ENCODE data around the gene MAP1LC3B2. TPM values are rescaled to one million over a fixed set of nuclear protein-coding genes. Genes with fewer than 3 reads are reported as not detected.
"Not testable (repeated sequence)": the region's sequence is repeated elsewhere in the genome, so short reads cannot be mapped to it uniquely, and the experiment has no call there.

The MAP1LC3B2 gene
- total and polyA plus RNA-seq, 2 donors from 2014 or later: 2.1 to 4.5 TPM

DNA sequence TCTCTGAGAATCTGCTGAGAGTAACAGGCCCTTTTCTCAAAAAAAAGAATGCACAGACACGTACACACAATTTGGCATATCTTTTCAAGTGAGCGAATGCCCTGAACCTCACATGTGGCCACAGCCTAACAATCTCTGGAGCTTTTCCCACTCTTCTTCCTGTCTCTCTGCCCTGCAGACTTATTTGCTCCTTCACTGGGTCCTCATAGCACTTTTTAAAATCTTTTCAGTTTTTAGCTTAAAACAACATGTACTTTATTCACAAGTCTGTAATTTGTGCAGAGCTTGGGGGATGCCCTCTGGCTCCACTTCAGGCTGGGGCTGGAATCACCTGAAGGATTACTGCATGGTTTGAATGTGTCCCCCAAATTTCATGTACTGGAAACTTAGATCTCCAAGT lies 9.0 kb downstream of the MAP1LC3B2 start:
- FAIRE-seq (no peak), DNase-seq (no peak)
- Histone ChIP-seq H3K9me3 (ENCODE audit: control insufficient read depth in 2 of 3, insufficient read depth in 1 of 3, low read length in 3 of 3) (no peaks in the 10 kb centered on the region), H3K4me1 (ENCODE audit: control insufficient read depth in 2 of 3, insufficient read depth in 2 of 3, low read depth in 1 of 3, low read length in 3 of 3) (no peaks in the 10 kb centered on the region), H3K36me3 (ENCODE audit: control insufficient read depth in 2 of 3, insufficient read depth in 3 of 3, low read length in 3 of 3) (no peaks in the 10 kb centered on the region), H3K27ac (ENCODE audit: low read depth in 2 of 2, low read length in 2 of 2) (no peak overlapping the region), H3K27me3 (ENCODE audit: control insufficient read depth, insufficient read depth, low read length) (no peaks in the 10 kb centered on the region), H3K4me3 (ENCODE audit: low read length in 3 of 3) (no peak overlapping the region), H3K9ac (ENCODE audit: low read length in 3 of 3) (no peak overlapping the region)
- intact Hi-C loops (cut with DNase I): no loop called here
- TF ChIP-seq, protein P1, sequence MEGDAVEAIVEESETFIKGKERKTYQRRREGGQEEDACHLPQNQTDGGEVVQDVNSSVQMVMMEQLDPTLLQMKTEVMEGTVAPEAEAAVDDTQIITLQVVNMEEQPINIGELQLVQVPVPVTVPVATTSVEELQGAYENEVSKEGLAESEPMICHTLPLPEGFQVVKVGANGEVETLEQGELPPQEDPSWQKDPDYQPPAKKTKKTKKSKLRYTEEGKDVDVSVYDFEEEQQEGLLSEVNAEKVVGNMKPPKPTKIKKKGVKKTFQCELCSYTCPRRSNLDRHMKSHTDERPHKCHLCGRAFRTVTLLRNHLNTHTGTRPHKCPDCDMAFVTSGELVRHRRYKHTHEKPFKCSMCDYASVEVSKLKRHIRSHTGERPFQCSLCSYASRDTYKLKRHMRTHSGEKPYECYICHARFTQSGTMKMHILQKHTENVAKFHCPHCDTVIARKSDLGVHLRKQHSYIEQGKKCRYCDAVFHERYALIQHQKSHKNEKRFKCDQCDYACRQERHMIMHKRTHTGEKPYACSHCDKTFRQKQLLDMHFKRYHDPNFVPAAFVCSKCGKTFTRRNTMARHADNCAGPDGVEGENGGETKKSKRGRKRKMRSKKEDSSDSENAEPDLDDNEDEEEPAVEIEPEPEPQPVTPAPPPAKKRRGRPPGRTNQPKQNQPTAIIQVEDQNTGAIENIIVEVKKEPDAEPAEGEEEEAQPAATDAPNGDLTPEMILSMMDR (IDR thresholded peaks at IDR 0.05; ENCODE audit: borderline replicate concordance, extremely low read depth, insufficient read depth): no peak

DNA sequence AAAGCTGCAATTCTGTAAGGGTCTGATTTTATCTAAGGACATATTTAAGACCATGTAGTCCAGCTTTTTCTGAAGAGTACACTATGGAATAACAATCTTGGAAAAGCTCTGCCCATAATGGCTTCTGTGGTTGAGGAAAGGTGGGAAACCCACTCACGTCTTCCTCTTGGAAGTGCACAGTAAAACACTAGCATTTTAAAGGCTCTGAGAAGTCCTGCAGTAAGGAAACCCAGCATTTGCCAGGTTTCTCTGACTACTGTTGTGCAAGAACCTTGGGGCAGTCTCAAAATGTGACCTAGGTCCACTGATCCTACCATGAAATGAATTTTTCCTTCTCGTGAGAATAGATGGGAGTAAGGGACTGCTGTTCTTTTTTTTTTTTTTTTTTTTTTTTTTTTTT lies 11.9 kb downstream of the MAP1LC3B2 start:
- TF ChIP-seq, protein P1 (IDR thresholded peaks at IDR 0.05; ENCODE audit: borderline replicate concordance, extremely low read depth, insufficient read depth): no peak
- Histone ChIP-seq H3K27me3 (ENCODE audit: control insufficient read depth, insufficient read depth, low read length) (no peaks in the 10 kb centered on the region), H3K4me1 (ENCODE audit: control insufficient read depth in 2 of 3, insufficient read depth in 2 of 3, low read depth in 1 of 3, low read length in 3 of 3) (no peaks in the 10 kb centered on the region), H3K27ac (ENCODE audit: low read depth in 2 of 2, low read length in 2 of 2) (no peak overlapping the region), H3K4me3 (ENCODE audit: low read length in 3 of 3) (no peak overlapping the region), H3K9me3 (ENCODE audit: control insufficient read depth in 2 of 3, insufficient read depth in 1 of 3, low read length in 3 of 3) (no peaks in the 10 kb centered on the region), H3K36me3 (ENCODE audit: control insufficient read depth in 2 of 3, insufficient read depth in 3 of 3, low read length in 3 of 3) (no peaks in the 10 kb centered on the region), H3K9ac (ENCODE audit: low read length in 3 of 3) (no peak overlapping the region)
- intact Hi-C loops (cut with DNase I): no loop called here
- no peak for FAIRE-seq
- DNase-seq: no peak

DNA sequence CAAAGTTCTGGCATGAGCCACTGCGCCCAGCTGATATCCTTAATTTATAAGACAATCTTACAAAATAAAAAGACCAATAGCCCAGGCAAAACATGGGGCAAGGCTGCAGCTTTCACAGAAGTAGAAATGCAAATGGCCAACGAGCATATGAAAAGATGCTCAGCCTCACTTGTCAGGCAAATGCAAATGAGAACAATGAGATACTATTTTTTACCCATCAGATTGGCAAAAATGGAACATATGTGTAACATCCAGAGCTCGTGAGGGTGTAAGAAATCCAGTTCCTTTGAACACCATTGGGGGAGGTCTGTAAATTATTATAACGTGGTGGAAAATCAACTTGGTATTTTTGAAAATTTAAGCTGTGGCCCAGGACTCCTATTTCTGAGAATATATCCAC lies 14.6 kb downstream of the MAP1LC3B2 start:
- H3K27me3 ChIP-seq (ENCODE audit: control insufficient read depth, insufficient read depth, low read length): no peaks in the 10 kb centered on the region
- no peak overlapping the region for H3K27ac ChIP-seq (ENCODE audit: low read depth in 2 of 2, low read length in 2 of 2)
- FAIRE-seq (no peak), DNase-seq (no peak)
- H3K4me3 ChIP-seq (ENCODE audit: low read length in 3 of 3): no peak overlapping the region
- no peaks in the 10 kb centered on the region for H3K9me3 ChIP-seq (ENCODE audit: control insufficient read depth in 2 of 3, insufficient read depth in 1 of 3, low read length in 3 of 3)
- intact Hi-C loops (cut with DNase I): no loop called here
- H3K4me1 ChIP-seq (ENCODE audit: control insufficient read depth in 2 of 3, insufficient read depth in 2 of 3, low read depth in 1 of 3, low read length in 3 of 3): no peaks in the 10 kb centered on the region
- no peak overlapping the region for H3K9ac ChIP-seq (ENCODE audit: low read length in 3 of 3)
- TF ChIP-seq, protein P1 (IDR thresholded peaks at IDR 0.05; ENCODE audit: borderline replicate concordance, extremely low read depth, insufficient read depth): no peak
- no peaks in the 10 kb centered on the region for H3K36me3 ChIP-seq (ENCODE audit: control insufficient read depth in 2 of 3, insufficient read depth in 3 of 3, low read length in 3 of 3)

DNA sequence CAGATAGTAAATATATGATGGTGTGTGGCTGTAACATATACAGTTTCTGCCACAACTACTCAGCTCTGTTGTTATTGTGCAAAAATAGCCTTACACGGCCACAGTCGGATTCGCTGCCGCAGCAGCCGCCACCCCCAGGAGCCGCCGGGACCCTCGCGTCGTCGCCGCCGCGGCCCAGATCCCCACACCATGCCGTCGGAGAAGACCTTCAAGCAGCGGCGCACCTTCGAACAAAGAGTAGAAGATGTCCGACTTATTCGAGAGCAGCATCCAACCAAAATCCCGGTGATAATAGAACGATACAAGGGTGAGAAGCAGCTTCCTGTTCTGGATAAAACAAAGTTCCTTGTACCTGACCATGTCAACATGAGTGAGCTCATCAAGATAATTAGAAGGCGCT lies 16.6 kb downstream of the MAP1LC3B2 start:
- H3K4me3 ChIP-seq (ENCODE audit: low read length in 3 of 3); H3K36me3 ChIP-seq (ENCODE audit: control insufficient read depth in 2 of 3, insufficient read depth in 3 of 3, low read length in 3 of 3); FAIRE-seq; H3K9me3 ChIP-seq (ENCODE audit: control insufficient read depth in 2 of 3, insufficient read depth in 1 of 3, low read length in 3 of 3); H3K27ac ChIP-seq (ENCODE audit: low read depth in 2 of 2, low read length in 2 of 2); H3K9ac ChIP-seq (ENCODE audit: low read length in 3 of 3); DNase-seq; H3K27me3 ChIP-seq (ENCODE audit: control insufficient read depth, insufficient read depth, low read length); intact Hi-C loops (cut with DNase I); H3K4me1 ChIP-seq (ENCODE audit: control insufficient read depth in 2 of 3, insufficient read depth in 2 of 3, low read depth in 1 of 3, low read length in 3 of 3): not testable (repeated sequence)

Data from kidney (tissue), 14 donors.